Activated effector memory CD4-positive, alpha-beta T cell treated with anti-CD3 and anti-CD28 coated beads, Interleukin-2, amount 50 U/mL, for 16 hours (primary cell): ENCODE results near the gene ANP32A.

Experiments
- DNase-seq: peaks from one replicate; pipeline ENCODE4 v3.0.0-alpha.2; 2020

Gene ANP32A

GRCh38 chr15:68819495-68820294, 1.0 kb downstream of the ANP32A start:
- DNase-seq: peak; percentile 78

DNA sequence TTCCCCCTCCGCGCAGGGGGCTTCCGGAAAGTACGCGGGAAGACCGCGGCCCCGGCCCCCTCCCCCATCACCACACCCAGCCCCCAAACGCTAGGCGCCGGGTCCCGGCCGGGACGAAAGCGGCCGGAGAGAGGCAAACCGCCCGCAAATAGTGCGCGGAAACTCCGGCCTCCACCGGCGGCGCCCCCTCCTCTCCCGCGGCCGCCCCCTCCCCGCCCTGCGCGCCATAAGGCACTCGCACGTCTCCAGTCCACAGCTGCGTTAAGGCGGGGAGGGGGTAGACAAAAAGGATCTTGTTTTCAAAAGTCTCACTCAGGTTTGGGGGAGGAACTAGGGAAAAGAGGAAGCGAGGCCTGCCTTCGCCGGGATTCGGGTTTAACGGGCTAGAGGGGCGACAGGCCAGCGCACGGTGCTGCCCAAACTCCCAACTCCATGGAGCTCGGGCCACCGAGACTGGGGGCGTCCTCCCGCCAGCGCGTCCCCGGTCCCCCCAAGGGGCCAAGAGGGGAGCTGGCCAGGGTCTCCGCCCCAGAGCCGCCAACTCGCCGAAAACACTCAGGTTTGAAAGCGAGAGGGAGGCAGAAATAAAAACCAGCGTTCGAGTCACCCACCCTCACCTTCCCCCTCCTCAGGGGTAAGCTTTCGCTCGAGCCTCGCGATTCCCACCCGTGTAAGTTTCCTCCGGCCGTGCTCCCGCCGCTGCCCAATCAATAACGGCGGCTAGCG, 1.8 kb downstream of the ANP32A start:
- DNase-seq: peak; percentile 78

DNA sequence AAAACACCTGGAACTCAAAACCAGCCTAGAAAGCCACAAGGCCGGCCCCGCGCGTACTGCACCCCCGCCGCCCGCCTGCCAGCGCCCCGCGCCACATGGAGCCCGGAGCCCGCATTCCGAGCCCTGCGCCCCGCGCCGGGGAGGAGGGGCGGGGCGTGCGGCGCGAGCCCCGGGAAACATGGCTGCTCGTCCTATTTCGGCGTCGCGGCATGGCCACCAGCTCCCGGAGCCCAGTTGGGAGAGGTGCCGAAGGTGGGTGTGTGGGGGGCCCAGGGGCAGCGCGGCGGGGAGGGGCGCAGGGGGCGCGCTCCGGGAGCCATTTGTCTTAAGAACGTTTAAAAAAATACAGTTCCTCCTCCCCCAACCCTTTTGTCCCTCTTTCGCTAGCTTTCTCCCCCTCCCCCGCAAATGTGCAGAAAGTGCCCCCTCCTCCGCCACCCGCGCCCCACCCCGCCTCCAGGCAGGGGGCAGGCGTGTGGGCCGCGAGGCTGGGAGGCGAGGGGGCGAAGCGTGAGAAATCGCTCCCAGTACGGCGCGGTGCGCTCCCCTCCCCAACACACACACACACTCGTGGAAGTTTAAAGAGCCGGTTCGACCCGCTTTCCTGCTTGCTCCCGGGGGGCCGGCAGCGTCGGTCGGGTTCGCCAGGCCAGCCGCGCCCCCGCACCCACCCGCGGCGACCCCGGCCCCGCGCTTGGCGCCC, 2.5 kb downstream of the ANP32A start:
- DNase-seq: peak; percentile 89

- DNase-seq: peak; percentile 89
These were observed 3.2 kb downstream of the ANP32A start for GRCh38 chr15:68817304-68818065.

DNA sequence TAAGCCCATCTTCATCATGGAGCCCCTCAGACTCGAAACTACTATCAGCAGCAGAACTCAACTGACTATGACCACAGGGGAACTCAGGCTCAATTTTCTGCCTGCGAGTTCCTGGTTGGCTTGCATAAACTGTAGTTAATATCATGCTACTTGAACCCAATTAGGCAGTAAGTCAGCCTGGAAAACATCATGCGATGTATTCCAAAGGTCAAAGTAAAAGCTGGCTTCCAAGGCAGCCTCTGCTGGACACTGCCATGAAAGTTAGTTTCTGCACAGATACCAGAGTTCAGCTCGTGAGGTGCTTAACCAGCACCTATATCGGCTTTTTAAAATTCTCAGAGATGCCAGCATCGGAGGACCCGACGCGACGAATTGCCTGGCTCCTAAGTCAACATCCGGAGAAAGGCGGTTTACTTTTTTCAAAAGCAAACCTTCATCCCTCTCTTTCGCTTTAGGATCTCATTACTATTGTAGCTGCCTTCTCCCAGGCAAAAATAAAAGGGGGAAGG, 3.8 kb downstream of the ANP32A start:
- peak; percentile 66 for DNase-seq

GRCh38 chr15:68816158-68816557, 4.5 kb downstream of the ANP32A start:
- DNase-seq: no peak

GRCh38 chr15:68815598-68815997, 5.1 kb downstream of the ANP32A start:
- no peak for DNase-seq

- DNase-seq: no peak
These were observed 6.1 kb downstream of the ANP32A start for GRCh38 chr15:68814596-68814995.

- DNase-seq: no peak
These were observed 7.9 kb downstream of the ANP32A start for GRCh38 chr15:68812597-68813431.

- DNase-seq: no peak
These were observed 8.6 kb downstream of the ANP32A start for GRCh38 chr15:68812069-68812468.

DNA sequence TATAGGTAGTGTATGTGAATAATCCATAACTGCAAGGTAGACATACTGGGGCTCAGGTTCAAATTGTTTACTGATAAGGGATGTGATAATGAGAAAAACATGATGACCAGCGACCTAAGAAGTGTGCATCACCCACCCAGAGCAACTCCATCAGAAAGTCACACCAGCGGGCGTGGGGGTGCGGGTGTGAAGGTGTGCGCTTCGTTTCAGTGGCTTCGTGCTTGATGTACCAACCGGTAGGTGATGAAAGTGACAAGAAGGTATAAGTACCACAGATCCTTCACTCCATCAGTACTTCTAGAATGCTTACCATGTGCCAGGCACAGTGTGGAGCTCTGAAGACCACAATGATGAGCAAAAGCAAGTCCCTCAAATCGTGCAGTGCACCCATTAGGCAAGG, 11.2 kb downstream of the ANP32A start:
- DNase-seq: peak; percentile 45

DNA sequence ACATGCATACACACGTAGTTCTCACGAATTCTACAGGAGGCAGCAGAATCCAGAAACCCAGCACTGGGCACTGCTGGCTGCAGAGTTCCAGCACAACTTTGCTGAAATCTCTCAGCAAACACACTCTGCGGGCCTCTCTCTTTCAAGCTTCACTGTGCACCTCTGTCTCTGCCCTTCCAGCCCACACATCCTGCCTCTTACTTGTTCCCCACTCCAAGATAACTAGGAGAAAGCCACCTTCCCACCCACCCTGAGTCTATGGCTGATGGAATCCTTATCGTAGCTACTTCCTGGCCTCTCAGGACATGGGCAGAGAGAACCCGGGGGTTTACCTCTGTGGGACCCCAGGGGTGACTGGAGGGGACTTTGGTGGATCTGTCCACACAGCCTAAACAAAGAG, 11.9 kb downstream of the ANP32A start:
- peak; percentile 39 for DNase-seq

DNA sequence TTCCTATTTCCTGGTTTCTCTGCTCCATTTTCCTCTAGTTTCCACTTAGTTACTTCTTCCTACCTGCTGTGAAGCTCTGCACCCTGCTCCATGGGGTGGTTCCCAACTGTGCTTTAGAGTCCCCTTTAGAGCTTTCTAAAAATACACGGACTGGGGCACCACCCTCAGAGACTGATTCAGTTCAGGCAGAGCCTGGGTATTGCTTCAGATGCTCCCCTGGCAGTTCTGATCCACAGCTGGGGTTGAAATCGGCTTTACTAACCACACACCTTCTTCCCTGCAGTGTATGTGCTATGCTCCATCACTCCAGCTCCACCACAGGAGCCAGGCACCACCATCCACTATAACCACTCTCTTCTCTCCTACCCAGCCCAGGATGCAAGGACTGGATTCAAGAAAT, 12.6 kb downstream of the ANP32A start:
- DNase-seq: peak; percentile 13

GRCh38 chr15:68807249-68807648, 13.4 kb downstream of the ANP32A start:
- DNase-seq: peak; percentile 16

DNA sequence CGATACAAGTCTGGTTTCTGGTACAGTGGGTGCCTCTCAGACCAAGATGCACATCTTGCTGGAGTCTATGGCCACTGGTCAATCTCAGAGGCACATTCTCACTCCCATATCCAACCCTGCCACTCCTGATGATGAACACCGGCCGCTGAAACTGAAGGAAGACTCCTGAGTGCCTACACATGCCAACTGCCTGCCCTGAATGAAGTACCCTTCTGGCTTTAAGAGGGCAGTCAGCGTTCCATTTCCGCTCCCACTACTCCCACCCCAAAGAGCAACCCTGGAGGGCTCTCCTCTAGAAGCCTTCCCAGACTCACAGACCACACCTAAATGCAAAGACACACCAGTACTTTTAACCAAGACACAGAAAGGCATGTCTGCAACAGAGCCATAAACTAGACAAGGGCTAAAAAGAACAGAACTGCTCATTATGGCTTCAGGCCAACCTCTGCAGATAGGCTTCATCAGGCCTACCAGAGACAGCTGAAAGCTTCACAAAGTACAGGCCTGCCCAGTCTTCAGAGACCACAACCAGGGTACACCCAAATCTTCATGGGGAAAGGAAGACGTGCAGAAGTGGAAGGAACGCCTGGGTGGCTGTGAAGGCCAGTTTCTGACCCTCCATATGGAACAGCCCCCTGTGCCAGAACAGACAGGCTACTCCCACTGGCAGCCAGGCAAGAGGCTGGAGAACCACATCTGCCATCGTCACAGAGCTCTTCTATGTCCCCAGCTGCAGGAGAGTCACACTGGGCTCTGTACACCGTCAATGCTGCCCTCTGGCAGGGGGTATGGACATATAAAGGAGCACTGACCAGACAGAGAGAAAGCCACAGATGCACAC, 14.3 kb downstream of the ANP32A start:
- DNase-seq: peak; percentile 41

DNA sequence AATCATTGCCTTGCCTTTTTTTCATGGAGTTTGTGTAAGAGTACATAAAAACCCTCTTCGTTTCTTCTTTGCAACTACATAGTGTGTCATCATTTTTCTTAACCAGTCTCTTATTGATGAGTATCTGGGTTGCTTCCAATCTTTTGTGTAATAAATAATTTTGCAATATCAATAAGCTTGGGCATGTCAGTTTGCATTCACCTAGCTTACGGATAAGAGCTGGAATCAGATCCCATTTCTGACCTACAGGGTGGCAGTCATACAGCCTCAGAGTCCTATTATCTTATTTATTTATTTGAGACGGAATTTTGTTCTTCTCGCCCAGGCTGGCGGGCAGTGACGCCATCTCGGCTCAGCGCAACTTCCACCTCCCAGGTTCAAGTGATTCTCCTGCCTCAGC, 18.3 kb downstream of the ANP32A start:
- no peak for DNase-seq

DNA sequence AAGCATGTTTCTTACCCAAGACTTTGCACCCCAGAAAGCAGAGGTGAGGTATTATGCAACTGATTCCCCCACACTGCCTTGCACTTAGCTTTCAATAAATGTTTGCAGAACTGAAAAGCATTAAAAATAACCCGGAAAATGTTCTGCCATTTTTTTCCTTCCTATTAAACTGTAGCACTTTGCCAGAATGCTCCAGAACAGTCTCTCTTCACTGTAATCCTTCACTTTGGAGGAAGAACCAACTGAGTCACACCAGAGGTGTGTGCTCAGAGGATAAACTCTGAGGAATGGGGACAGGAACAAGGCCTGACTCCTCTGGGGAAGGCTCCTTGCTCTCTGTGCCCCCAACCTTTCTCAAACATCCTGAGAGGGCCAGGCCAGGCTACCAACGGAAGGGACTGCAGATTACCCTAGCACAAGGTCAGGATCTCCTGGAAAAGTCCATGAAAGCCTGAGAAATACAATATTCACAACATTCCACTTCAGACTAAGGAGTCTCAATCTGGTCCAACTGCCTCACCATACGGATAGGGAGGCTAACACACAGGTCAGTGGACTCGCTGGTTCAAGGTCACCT, 19.0 kb downstream of the ANP32A start:
- DNase-seq: no peak

GRCh38 chr15:68800875-68801274, 19.8 kb downstream of the ANP32A start:
- no peak for DNase-seq

DNA sequence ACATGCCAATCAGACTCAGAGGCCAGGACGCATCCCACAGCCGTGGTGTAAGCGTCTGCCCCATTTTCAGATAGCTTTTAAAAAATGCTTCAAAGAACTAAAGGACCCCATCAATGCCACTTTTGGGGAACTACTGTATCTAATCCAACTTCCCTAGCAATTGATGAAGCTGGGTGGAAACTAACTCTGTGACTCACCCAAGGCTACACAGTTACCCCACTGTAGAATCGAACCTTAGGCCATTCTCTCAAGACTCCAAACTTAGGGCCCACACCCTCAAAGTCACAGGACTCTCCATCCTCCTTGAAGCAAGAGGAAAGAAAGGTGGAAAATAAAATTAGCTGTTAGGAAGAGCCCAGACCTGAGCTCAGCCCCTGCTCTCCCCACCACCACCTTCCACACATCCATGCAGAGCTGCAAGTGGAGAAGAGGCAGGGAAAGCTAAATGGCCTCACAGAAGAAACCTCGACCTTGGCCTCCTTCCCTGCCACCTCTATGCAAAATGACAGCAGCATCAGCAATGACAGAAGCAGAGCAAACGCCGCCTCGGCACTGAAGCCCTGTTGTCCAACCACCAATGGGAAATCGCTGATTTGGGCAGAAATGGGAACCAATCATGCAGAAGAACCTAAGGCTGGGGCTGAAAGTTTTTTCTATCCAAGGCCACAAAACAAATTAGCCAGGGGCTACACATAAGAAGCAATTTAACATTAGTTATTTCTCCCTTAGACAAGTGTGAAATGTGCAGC, 22.2 kb downstream of the ANP32A start:
- peak; percentile 50 for DNase-seq
